Measurements from ENCODE around the gene MED26. TPM values are rescaled to one million over a fixed set of nuclear protein-coding genes. Genes with fewer than 3 reads are reported as not detected.

The MED26 gene
- total and polyA plus RNA-seq, 9 of the 15 experiments (the other 6 are each of a cell fraction or from before 2014, with no cell fraction given): 0.71 to 15.1 (median 6.2) TPM

DNA sequence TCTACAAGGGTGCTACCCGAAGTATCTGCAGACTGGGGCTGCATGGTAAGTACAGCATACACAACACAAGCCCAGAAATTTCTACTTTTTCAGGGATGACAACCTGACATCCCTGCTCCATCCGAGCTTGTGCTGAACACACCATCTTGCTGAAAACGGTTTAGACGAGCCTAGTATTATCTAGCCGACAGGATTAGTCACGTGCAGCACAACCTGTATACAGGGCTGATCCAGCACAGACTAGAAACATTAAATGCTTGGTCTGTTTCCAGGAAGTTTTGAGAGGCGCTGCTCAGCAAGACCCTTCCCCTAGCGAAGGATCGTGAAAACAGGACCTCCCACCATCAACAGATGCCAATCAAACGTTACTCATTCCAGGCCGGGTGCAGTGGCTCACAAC lies 27.7 kb upstream of the MED26 start:
- 92% methylated on average over 11 of the region's 11 CpGs for WGBS (ENCODE audit: insufficient coverage, low coverage, missing lambda C conversion rate)

More for the DNA sequence above, 27.7 kb upstream of the MED26 start:
- TF ChIP-seq PPARD (CRISPR knock-in tag; IDR thresholded peaks at IDR 0.05) (no peak), HIVEP1 (CRISPR knock-in tag; IDR thresholded peaks at IDR 0.05) (no peak), SRSF9 (IDR thresholded peaks at IDR 0.05; ENCODE audit: borderline replicate concordance, low read depth, low read length) (no peak), JUN (IDR thresholded peaks at IDR 0.05; ENCODE audit: borderline replicate concordance, low read depth, low read length) (no peak), JUN (CRISPR knock-in tag; IDR thresholded peaks at IDR 0.05; ENCODE audit: borderline replicate concordance) (no peak), GABPA (tag; conservative IDR thresholded peaks at IDR 0.05; ENCODE audit: low read depth) (no peak)
- TF ChIP-seq, protein P1, sequence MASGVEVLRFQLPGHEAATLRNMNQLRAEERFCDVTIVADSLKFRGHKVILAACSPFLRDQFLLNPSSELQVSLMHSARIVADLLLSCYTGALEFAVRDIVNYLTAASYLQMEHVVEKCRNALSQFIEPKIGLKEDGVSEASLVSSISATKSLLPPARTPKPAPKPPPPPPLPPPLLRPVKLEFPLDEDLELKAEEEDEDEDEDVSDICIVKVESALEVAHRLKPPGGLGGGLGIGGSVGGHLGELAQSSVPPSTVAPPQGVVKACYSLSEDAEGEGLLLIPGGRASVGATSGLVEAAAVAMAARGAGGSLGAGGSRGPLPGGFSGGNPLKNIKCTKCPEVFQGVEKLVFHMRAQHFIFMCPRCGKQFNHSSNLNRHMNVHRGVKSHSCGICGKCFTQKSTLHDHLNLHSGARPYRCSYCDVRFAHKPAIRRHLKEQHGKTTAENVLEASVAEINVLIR (CRISPR knock-in tag; IDR thresholded peaks at IDR 0.05): no peak
- TF ChIP-seq, protein P2, sequence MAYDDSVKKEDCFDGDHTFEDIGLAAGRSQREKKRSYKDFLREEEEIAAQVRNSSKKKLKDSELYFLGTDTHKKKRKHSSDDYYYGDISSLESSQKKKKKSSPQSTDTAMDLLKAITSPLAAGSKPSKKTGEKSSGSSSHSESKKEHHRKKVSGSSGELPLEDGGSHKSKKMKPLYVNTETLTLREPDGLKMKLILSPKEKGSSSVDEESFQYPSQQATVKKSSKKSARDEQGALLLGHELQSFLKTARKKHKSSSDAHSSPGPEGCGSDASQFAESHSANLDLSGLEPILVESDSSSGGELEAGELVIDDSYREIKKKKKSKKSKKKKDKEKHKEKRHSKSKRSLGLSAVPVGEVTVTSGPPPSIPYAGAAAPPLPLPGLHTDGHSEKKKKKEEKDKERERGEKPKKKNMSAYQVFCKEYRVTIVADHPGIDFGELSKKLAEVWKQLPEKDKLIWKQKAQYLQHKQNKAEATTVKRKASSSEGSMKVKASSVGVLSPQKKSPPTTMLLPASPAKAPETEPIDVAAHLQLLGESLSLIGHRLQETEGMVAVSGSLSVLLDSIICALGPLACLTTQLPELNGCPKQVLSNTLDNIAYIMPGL (CRISPR knock-in tag; IDR thresholded peaks at IDR 0.05): no peak
- TF ChIP-seq, protein P3, sequence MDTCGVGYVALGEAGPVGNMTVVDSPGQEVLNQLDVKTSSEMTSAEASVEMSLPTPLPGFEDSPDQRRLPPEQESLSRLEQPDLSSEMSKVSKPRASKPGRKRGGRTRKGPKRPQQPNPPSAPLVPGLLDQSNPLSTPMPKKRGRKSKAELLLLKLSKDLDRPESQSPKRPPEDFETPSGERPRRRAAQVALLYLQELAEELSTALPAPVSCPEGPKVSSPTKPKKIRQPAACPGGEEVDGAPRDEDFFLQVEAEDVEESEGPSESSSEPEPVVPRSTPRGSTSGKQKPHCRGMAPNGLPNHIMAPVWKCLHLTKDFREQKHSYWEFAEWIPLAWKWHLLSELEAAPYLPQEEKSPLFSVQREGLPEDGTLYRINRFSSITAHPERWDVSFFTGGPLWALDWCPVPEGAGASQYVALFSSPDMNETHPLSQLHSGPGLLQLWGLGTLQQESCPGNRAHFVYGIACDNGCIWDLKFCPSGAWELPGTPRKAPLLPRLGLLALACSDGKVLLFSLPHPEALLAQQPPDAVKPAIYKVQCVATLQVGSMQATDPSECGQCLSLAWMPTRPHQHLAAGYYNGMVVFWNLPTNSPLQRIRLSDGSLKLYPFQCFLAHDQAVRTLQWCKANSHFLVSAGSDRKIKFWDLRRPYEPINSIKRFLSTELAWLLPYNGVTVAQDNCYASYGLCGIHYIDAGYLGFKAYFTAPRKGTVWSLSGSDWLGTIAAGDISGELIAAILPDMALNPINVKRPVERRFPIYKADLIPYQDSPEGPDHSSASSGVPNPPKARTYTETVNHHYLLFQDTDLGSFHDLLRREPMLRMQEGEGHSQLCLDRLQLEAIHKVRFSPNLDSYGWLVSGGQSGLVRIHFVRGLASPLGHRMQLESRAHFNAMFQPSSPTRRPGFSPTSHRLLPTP (IDR thresholded peaks at IDR 0.05; ENCODE audit: borderline replicate concordance, extremely low read depth, insufficient read length): no peak
- DNase-seq (ENCODE audit: extremely low read depth in 1 of 4, low spot score in 3 of 4): no peak
- CTCF ChIA-PET (ENCODE audit: low intra/inter-chr PET ratio): no interaction called here
- peaks cover 13% of the 10 kb centered on the region for H4K20me1 ChIP-seq (replicated peaks; ENCODE audit: control insufficient read depth, insufficient read depth, low read length)
- peaks cover 38% of the 10 kb centered on the region for H3K79me2 ChIP-seq (ENCODE audit: control insufficient read depth, insufficient read depth, low read length)
- H3K4me2 ChIP-seq (ENCODE audit: insufficient read depth, low read length): no peak overlapping the region
- intact Hi-C loops (cut with micrococcal nuclease) (no loop called here), in situ Hi-C loops (cut with MboI) (no loop called here)
- ATAC-seq: no peak
- no peak overlapping the region for H3K27ac ChIP-seq (ENCODE audit: extremely low read depth, low read depth, low read length)
- FAIRE-seq: no peak
- H3K27me3 ChIP-seq (ENCODE audit: control insufficient read depth in 2 of 2, insufficient read depth in 2 of 2, low read length in 2 of 2): no peaks in the 10 kb centered on the region
- peaks cover 7 to 16% of the 10 kb centered on the region in 2 experiments; a peak in 3 of 5 replicates for H3K4me1 ChIP-seq (replicated peaks in 1 of 2; ENCODE audit: control insufficient read depth in 2 of 2, insufficient read depth in 2 of 2, low read length in 2 of 2)
- no peaks in the 10 kb centered on the region for H3K9me3 ChIP-seq (replicated peaks; ENCODE audit: control insufficient read depth, insufficient read depth, low read depth, low read length)
- peaks cover 85% of the 10 kb centered on the region for H3K36me3 ChIP-seq (ENCODE audit: control insufficient read depth, insufficient read depth, low read length)
- POLR2A ChIA-PET: no interaction called here
- no peak overlapping the region for H3K9ac ChIP-seq (ENCODE audit: insufficient read depth in 1 of 2, low read depth in 2 of 2, low read length in 2 of 2)
- H3K9me1 ChIP-seq (ENCODE audit: control insufficient read depth, insufficient read depth, low read length): peaks cover 6% of the 10 kb centered on the region
- BruUV-seq (replicated peaks): no TSS peak
- no peak overlapping the region for H2AFZ ChIP-seq (ENCODE audit: low read depth, low read length)
- H3K4me3 ChIP-seq: no peak overlapping the region

Measured in K562 (cell line).